ENCODE results near the gene NRXN3.

GRCh38 chr14:78595797-78596196 is 425.6 kb downstream of the NRXN3 start:
- TF ChIP-seq CTCF (IDR thresholded peaks at IDR 0.05; ENCODE audit: poor library complexity, severe bottlenecking) (peak; percentile 70), RAD21 (conservative IDR thresholded peaks at IDR 0.05) (peak; percentile 75), MXI1 (conservative IDR thresholded peaks at IDR 0.05; ENCODE audit: poor library complexity, severe bottlenecking) (no peak), POLR2AphosphoS5 (IDR thresholded peaks at IDR 0.05) (no peak), EP300 (conservative IDR thresholded peaks at IDR 0.05; ENCODE audit: poor library complexity, severe bottlenecking) (no peak), TAF1 (IDR thresholded peaks at IDR 0.05; ENCODE audit: low read depth) (no peak)
- TF ChIP-seq, protein P1, sequence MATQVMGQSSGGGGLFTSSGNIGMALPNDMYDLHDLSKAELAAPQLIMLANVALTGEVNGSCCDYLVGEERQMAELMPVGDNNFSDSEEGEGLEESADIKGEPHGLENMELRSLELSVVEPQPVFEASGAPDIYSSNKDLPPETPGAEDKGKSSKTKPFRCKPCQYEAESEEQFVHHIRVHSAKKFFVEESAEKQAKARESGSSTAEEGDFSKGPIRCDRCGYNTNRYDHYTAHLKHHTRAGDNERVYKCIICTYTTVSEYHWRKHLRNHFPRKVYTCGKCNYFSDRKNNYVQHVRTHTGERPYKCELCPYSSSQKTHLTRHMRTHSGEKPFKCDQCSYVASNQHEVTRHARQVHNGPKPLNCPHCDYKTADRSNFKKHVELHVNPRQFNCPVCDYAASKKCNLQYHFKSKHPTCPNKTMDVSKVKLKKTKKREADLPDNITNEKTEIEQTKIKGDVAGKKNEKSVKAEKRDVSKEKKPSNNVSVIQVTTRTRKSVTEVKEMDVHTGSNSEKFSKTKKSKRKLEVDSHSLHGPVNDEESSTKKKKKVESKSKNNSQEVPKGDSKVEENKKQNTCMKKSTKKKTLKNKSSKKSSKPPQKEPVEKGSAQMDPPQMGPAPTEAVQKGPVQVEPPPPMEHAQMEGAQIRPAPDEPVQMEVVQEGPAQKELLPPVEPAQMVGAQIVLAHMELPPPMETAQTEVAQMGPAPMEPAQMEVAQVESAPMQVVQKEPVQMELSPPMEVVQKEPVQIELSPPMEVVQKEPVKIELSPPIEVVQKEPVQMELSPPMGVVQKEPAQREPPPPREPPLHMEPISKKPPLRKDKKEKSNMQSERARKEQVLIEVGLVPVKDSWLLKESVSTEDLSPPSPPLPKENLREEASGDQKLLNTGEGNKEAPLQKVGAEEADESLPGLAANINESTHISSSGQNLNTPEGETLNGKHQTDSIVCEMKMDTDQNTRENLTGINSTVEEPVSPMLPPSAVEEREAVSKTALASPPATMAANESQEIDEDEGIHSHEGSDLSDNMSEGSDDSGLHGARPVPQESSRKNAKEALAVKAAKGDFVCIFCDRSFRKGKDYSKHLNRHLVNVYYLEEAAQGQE (IDR thresholded peaks at IDR 0.05; ENCODE audit: borderline replicate concordance), result no peak
